Stimulated activated CD8-positive, alpha-beta memory T cell treated with anti-CD3 and anti-CD28 coated beads, Interleukin-12 subunit alpha, Interleukin-12 subunit beta, amount 100 ng/mL, for 4 hours (primary cell): ENCODE data around the gene AQP9.
"Not testable (repeated sequence)": the region's sequence is repeated elsewhere in the genome, so short reads cannot be mapped to it uniquely, and the experiment has no call there.

Experiments
- DNase-seq: peaks from one replicate; pipeline ENCODE4 v3.0.0-alpha.2; 2020; ENCODE audit warnings: low read depth

Gene AQP9, protein sequence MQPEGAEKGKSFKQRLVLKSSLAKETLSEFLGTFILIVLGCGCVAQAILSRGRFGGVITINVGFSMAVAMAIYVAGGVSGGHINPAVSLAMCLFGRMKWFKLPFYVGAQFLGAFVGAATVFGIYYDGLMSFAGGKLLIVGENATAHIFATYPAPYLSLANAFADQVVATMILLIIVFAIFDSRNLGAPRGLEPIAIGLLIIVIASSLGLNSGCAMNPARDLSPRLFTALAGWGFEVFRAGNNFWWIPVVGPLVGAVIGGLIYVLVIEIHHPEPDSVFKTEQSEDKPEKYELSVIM

DNA sequence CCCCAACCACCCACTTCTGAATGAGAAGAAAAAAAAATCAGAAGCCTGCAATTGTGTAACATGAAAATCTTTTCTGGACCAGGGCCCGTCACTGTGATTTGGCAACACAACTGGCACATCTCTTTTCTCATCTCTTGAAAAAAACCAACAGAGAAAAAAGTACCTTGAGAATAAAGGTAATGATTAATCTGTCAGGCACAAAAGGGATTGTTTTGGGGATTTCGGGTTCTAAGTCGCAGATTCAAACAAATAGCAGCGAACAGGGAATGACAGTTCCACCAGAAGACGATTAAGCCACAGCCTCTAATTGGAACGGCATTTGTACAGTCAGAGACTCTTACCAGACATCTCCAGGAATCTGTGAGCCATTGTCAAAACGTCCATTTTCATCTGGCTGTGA is at the start of gene AQP9:
Gene AQP9, plus strand, starts transcription at position 276 of the 400 bp plus-strand sequence. CDS start 185 bp downstream, outside the sequence.
- no peak for DNase-seq

DNA sequence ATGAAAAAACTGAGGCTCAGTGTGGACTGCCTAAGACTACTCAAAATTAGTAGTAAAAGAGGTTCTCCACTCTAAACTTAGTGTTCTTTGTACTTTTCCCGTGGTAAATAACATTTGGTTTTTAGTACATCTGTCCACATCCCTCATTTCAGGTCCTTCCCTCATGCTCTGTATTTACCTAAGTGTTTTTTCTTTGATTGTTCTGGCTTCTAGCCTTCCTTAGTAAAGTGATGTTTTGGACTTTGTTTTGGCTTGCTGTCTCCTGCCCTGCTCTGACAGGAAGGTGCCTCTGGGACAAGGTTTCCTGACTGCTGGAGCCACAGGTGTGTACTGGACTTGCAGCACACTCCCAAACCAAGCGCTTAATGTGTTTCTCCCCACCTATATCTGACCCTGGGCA is 42.8 kb upstream of the AQP9 start:
- DNase-seq: no peak

DNA sequence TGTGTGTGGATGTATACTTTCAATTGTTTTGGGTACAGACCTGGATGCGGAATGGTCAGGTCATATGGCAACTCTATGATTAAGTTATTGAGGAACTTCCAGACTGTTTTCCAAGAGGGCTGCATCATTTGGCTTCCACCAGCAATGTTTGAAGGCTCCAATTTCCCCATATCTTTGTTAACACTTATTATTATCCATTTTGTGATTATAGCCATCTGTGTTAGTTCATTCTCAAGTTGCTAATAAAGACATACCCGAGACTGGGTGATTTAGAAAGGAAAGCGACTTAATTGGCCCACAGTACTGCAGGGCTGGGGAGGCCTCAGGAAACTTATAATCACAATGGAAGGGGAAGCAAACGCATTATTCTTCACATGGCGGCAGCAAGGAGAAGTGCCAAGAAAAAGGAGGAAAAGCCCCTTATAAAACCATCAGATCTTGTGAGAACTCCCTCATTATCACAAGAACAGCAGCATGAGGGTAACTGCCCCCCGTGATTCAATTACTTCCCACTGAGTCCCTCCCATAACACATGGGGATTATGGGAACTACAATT is 41.6 kb upstream of the AQP9 start:
- no peak for DNase-seq

DNA sequence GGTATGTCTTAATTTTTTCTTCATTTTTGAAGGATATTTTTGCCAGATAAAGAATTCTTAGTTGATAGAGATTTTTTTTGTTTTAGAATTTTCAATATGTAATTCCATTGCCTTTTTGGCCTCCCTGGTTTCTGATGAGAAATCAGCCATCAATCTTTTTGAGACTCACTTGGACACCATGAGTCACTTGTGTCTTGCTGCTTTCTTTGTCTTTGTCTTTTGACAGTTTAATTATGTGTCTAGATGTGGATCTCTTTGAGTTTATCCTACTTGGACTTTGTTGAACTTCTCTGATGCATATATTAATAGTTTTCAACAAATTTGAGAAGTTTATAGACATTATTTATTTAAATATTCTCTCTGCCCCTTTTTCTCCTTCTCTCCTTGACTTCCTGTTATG is 34.7 kb upstream of the AQP9 start:
- DNase-seq: no peak

DNA sequence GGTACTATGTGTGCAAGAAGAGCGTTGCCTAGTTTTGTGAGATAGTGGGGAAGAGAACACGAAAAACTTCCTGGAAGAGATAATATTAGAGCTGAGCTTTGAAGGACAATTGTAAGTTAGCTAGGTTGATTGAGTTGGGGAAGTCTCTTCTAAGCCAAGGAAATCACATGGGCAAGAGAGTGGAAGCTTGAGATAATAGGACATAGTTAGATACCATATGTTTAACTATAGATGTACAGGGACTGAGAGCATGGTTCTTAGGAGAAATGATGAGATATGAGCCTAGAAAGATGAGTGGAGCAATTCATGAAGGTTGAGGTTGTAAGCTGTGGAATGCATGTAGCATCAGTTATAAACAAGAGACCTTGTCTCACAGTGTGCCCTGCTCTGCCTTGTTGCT is 30.1 kb upstream of the AQP9 start:
- DNase-seq: no peak

DNA sequence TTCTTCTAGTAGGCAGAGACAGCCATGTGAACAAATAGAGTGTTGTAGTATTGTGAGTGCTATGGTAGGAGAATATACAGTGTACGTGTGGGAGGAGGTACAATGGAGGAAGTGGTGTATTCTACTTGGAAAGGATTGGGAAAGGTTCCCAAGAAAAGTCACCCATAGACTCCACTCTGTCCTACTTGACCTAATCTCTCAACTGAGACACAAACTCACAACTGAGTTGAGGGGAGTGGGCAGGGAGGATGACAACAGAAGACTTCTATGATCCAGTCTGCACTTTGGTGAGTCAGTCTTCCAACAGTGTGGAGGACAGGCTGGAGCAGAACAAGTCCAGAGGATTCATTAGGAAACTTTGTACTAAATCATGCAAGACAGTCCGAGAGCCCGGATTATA is 28.8 kb upstream of the AQP9 start:
- no peak for DNase-seq

DNA sequence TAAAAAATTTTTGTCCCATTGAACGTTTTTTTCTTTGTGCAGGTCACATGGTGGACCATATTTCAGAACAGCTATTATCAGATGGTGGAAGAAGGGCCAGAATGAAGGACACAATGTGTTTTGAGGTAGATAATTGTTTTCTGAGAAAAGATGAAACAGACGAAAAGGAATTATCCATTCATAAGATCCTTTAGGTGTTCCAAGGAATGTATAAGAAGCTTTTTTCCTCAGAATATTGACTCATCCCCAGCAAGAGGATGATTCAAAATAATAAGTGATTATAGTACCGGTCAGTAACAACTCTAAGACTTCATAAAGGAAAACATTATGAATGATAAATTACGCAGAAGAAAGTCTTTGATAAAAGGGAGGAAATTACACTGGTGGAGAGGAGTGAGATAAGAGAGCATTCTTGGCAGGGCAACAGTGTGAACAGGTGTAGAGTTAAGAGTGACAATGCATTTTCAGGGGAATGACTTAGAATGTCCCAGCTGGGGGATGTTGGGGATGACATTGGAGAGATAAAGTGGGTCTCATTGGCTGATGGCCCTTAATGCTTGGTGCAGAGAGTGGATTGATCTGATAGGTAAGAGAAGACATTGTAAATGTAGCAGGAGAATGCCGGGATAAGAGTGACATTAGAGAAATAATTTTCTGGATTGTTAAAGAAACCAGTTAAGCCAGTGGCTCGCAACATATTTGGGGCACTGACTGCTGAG is 27.0 kb upstream of the AQP9 start:
- DNase-seq: no peak

DNA sequence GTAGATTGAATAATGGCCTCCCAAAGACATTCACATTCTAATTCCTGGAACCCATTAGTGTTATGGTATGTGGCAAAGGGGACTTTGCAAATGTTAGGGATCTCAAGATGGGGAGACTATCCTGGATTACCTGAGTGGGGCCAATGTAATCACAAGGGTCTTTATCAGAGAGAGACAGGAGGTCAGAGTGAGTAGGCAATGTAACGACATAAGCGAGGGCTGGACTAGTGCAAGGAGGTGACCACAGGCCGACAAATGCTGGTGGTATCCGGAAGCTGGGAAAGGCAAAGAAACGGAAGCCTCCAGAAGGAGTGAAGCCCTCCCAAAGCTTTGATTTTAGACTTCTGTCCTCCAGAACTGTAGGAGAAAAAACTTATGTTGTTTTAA is 26.5 kb upstream of the AQP9 start:
- no peak for DNase-seq

DNA sequence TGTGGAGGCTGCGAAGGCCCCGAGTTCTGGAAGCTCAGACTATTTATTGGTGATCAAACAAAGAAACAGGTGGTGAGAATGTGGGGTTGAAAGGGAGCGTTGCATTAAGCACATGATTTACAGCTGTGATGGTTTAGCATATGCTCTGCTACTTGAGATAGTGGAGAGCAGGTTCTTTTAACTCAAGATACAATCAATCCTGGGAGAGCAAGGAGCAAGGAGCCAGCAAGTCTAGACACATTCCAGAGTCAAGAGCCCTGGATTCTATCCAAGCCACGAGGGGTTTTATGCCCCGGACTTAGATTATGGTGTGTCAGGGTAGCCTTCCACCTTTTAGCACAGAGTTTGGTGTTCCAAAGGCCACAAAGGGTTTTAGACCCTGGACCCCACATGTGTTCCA is 24.8 kb upstream of the AQP9 start:
- not testable (repeated sequence) for DNase-seq

DNA sequence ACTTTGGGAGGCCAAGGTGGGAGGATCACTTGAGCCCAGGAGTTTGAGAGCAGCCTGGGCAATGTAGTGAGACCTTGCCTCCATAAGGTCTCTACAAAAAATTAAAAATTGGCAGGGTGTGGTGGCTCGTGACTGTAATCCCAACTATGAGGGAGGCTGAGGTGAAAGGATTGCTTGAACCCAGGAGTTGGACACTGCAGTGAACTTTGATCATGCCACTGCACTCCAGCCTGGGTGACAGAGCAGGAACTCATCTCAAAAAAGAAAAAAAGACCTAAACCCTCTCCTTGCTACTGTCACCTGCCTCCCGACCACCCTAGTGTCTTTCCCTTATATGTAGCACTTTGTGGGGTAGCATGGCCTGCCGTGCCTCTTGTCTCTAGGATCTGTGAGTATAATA is 23.8 kb upstream of the AQP9 start:
- no peak for DNase-seq

DNA sequence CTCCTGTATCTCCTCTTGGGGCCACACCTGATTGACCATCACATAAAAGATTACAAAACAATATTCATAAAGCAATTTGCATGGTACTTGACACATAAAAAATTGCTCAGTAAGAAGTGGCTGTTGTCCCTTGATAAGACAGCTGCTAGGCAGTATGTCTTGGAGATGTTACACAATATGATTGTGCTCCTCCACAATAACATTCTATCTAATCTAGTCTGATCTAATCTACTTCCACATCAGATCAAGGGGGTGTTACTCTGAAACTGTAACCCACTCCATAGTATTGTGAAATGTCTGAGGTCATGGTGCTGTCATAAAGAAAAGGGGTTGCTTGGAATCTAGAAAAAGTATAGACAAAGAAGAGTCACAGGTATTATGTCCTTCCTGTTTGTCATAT is 23.4 kb upstream of the AQP9 start:
- DNase-seq: no peak

DNA sequence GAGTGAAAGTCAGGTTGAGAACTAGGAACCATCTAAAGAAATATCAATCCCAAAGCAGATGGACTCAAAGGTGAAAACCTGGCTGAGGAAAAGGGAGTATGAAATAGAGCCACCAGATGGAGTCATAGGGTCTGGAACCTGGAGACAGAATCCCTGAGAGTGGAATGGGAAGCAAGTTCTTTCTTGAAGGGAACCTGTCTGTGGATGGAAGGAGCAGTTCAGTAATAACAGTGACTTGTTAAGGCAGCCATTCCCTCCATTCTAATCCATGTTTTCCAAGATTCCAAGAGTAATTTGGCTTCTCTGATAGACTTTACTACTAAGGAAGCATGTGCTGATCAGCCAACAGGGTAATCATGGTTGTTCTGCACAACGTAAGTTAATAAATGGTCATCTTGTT is 22.5 kb upstream of the AQP9 start:
- no peak for DNase-seq

DNA sequence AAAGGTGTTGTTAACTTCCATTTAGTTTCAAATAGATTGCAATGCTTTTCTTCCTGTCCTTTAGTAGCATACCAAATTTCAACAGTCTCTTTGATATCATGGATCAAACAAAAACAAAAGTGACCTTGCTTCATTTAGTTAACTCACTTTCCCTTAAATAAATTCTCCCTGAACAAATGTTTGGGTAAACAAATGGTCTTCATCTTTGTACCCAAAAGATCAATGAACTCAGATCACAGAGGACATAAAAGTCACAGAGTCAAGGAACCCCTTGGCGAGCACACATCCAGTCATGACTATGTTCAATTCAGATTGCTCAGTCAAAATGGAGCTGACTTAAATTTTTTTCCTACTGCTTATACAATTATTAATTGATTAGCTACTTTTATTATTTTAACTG is 20.6 kb upstream of the AQP9 start:
- no peak for DNase-seq

DNA sequence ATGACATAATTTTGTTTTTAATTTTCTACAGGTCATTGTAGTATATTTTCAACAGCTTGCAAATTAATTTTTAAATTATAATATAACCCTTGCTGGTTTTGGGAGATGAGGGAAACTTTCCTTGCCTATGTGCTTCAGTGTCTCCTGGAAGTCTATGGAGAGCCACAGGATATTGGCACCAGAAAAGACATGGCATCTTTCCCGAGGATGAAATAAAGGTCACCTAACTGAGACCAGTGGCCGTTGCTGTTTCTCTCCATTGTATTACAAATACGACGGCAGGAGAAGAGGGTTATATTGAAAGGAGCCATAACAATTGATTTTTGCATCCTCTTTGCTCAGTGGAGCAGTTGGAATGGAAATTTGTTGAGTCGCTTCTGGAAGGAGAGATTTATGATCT is 19.9 kb upstream of the AQP9 start:
- DNase-seq: no peak

DNA sequence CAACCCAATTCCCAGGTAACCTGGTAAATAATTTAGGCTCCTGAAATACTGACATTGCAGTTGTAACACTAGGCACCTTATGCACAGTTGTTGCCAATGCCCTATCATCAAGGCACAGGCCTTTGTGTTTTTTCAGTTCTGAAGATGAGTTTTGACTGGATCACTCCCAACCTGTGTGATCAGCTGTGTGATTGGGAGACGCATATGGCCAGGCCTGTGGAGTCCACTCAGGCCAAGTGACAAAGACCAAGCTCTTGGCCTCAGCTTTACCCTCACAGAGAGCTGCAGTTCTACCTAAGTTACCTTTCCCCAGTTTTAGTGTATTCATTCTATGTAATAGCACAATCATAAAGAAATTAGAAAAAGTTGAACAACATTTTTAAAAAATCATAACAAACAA is 19.2 kb upstream of the AQP9 start:
- no peak for DNase-seq

DNA sequence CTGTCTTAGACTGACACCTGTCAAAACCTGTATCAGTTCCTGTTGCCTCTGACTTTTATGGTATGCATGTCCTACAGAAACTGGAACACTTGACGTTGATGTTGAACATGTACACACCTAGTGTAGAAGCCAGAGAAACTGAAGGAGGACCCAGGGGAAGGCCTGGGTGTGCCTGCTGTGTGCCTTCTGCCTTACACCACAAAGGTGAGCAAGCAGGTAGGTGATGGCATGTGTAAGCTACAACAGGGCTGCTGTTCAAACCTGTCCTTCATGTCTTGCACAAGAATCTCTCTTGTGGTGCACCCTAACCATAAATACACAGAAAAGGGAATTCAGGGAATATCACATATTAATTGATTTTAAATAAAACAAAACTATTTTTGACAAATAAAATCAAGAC is 13.6 kb upstream of the AQP9 start:
- DNase-seq: no peak

DNA sequence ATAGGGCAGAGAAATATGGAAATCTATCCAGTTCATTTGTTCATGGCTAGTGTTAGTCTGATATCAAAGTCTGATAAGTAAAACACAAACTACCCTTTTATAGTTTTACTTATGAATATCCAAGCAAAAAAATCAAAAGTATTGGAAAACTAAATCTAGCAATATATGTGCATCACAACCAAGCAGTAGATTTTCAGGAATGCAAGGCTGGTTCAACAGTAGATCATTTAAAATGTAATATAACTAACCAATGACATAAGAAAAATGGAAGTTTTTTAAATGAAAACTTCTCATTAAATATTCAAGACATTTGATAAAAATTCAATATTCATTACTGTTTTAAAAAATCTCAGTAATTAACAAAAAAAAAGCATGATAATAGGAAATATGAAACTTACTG is 12.8 kb upstream of the AQP9 start:
- DNase-seq: no peak

DNA sequence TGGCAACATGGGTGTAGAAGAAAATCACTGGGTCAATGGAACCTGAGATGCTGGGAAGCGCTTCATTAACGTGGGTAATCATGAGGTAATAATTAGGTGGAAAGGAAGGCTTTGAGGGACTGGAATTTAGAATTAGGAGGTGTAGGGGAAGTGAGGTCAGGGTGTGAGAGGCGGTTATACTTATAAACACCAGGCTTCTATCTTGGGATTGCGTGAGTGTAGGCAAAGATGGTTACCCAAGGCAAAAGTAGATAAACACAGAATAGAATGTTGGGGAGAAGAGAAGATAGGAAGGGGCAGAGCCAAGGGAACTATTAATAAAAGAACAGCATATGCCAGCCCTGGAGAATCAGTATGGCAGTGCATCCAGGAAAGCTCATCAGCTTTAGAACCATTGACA is 3.3 kb upstream of the AQP9 start:
- no peak for DNase-seq

DNA sequence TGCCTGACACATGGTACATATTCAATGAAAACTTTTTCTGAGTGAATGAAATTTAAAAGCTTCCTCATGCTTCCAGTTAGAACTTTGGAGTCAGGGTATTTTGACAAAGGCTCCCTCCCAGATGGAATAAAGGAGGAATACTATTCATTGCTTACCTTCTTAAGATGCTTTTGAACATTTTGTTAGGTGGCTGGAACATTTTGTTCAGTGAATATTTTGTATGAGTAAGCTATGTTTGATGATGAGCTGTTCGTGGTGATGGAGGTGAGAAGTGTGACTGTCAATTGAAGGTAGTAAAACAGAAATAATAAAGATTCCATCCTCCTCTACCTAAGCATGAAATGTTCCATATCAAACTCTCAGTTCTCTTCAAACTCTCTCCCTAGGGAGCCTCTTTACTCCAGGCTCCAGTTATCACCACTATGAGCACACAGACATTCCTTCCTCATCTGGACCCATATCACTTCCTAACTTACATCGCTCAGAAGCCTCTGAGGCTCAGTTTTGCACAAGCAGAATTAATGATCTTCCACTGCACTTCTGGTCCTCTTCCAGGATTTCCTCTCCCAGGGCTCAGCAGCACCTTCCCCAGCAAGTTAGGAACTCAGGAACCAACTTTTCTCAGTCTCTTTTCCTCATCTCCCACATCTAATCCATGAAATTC is 2.5 kb upstream of the AQP9 start:
- no peak for DNase-seq

DNA sequence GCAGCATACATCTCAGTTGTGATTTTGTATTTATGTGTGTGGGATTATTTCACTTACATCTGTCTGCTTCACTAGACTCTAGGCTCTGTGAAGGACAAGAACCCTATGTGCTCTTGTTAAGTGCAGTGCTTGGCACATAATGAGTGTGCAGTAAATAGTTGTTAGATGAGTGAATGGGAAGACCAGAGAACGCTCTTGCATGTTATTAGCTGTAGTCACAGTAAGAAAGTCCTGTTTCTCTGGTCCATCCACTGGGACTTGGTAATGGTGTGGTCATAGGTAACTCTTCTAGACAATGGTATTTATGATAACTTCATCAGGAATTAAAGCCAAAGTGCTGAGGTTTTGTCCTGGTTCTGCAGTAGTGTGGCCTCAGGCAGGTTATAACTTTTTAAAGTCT is 1.4 kb upstream of the AQP9 start:
- no peak for DNase-seq

DNA sequence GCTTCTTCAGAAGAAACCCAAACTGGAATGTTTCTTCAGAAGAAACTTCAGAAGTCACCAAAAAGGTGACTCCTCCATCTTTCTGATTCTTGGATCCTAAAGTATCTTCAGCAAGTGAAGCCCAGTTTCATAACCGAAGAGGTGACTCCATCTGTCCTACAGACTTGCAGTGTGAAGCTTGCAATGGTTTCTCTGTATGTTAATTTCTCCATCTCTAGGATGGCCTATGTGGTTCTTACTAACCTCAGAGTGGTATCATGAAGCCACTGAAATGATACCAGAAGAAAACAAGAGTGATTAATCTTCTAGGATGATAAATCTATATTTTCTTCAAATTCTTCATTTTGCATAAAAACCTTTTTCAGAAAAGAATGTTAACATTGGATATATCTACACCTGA is 495 bp upstream of the AQP9 start:
- no peak for DNase-seq

DNA sequence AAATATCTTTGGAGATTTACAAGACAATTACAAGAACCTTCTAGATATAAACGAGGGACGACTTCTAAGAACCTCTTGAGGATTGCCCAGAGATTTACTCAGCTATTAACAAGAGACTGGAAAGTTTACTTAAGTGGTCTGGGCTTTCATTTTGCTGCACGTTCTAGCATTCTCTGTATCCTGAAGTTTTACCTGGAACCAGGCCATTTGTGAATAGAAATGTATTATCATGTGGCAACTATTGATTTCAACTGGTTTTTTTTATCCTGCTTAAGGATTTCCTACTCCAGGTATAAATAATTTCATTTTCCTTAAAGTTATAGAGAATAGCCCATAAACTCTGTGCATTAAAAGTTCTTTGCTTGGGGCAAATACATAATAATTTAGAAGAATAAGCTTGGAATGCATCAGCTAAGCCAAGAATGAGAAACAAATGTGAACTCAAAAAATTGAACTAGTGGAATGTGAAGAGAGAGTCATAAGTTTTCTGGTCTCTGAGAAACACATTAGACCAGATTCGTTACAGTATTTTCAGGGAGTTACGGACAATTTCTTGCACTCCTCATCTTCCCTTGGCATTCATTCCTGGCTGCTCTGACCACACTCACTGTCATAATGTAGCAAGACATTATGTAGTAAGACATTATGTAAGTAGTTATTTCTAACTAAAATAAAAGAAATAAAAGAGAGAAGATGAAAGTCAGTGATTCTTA is 1.3 kb downstream of the AQP9 start:
- no peak for DNase-seq
